Caco-2 (cell line): Measurements from ENCODE around the gene RRM2. TPM values are rescaled to one million over a fixed set of nuclear protein-coding genes. Genes with fewer than 3 reads are reported as not detected.

ENCODE experiments used
- BruUV-seq: library from RNA; stranded (reverse); fragments of 400-500 nt; replicated peaks from 2 replicates; lab custom pipeline; 2021; lab: Mats Ljungman, UMichigan
- CTCF ChIA-PET: fragments of 300-600 bp; sonication (Branson Sonifier 250); formaldehyde crosslinking; loops from one replicate; lab custom pipeline; 2022; ENCODE audit warnings: antibody characterized with exemption; lab: Charles Lee
- POLR2A ChIA-PET: fragments of 300-600 bp; sonication (Branson Sonifier 250); formaldehyde crosslinking; loops from one replicate; lab custom pipeline; 2022; ENCODE audit warnings: antibody characterized with exemption; lab: Charles Lee
- DNase-seq, 2 experiments: peaks; one replicate each; pipeline versions ENCODE4 v3.0.0 to v3.0.0-alpha.2; 2020 to 2022
- H3K27me3 ChIP-seq: replicated peaks from 2 replicates; pipeline ENCODE4 v1.6.0; 2011; ENCODE audit warnings: low read length; ENCODE audit not compliant: control insufficient read depth, insufficient read depth
- H3K36me3 ChIP-seq: 2 replicates; pipeline ENCODE4 v1.5.1; 2011; ENCODE audit warnings: low read length; ENCODE audit not compliant: control insufficient read depth, insufficient read depth
- H3K4me1 ChIP-seq: fragments of 250-450 bp; sonication (Bioruptor Pico); 2 replicates; pipeline ENCODE4 v1.5.1; 2020; ENCODE audit warnings: mild to moderate bottlenecking
- H3K4me3 ChIP-seq: 2 replicates; pipeline ENCODE4 v1.5.1; 2011; ENCODE audit warnings: low read depth, mild to moderate bottlenecking, control low read depth, low read length
- H3K9me3 ChIP-seq: fragments of 250-450 bp; sonication (Bioruptor Pico); 2 replicates; pipeline ENCODE4 v1.5.1; 2020; ENCODE audit warnings: mild to moderate bottlenecking, moderate library complexity
- H3K27ac Mint-ChIP-seq: one replicate; pipeline ENCODE4 v1.8.0; 2022; ENCODE audit warnings: mixed read lengths; ENCODE audit not compliant: unreplicated experiment
- H3K27me3 Mint-ChIP-seq: one replicate; pipeline ENCODE4 v1.8.0; 2022; ENCODE audit warnings: mixed read lengths; ENCODE audit not compliant: insufficient read depth, unreplicated experiment
- H3K36me3 Mint-ChIP-seq: one replicate; pipeline ENCODE4 v1.8.0; 2022; ENCODE audit warnings: mild to moderate bottlenecking, mixed read lengths; ENCODE audit not compliant: insufficient read depth, unreplicated experiment
- H3K4me1 Mint-ChIP-seq: one replicate; pipeline ENCODE4 v1.8.0; 2022; ENCODE audit warnings: low read depth, mixed read lengths; ENCODE audit not compliant: unreplicated experiment
- H3K4me3 Mint-ChIP-seq: one replicate; pipeline ENCODE4 v1.8.0; 2022; ENCODE audit warnings: mild to moderate bottlenecking, moderate library complexity, mixed read lengths; ENCODE audit not compliant: unreplicated experiment
- H3K9me3 Mint-ChIP-seq: one replicate; pipeline ENCODE4 v1.8.0; 2022; ENCODE audit warnings: mixed read lengths; ENCODE audit not compliant: unreplicated experiment
- intact Hi-C: fragments of 100-400 bp; cut with micrococcal nuclease; formaldehyde crosslinking; loops from one replicate; pipeline ENCODE4 v1.10.0; 2022; ENCODE audit not compliant: unreplicated experiment
- total RNA-seq: library from RNA; stranded (reverse); gene quantifications from 2 replicates; pipeline ENCODE4 v1.2.3, GENCODE V29; 2022
- TF ChIP-seq, protein P1 (sequence below), 2 experiments: fragments of 200-600 bp in 1 of 2; IDR thresholded peaks; 1 replicate in 1 of 2; 2 replicates in 1 of 2; pipeline versions ENCODE4 v1.5.1 to v1.8.0; 2011 to 2022; ENCODE audit warnings: antibody characterized with exemption in 1 of 2, control low read depth in 1 of 2, inconsistent platforms in 1 of 2, low read depth in 1 of 2, low read length in 1 of 2, mild to moderate bottlenecking in 1 of 2, moderate library complexity in 1 of 2; ENCODE audit not compliant: insufficient read depth in 1 of 2, severe bottlenecking in 1 of 2, unreplicated experiment in 1 of 2

Gene RRM2
- total RNA-seq, 1 experiment from 2014 or later, result 169 TPM

GRCh38 chr2:10078001-10078400 lies 44.5 kb upstream of the RRM2 start:
- intact Hi-C loops, result loop anchor here (10.0 kb wide), 2 partner anchors 147 to 587 kb away; no protein-coding TSS in a partner anchor
- Histone ChIP-seq H3K4me3 (no peak overlapping the region), H3K4me1 (peaks cover 5% of the 10 kb centered on the region; the same call in 1 of the 2 replicates), H3K27me3 (no peaks in the 10 kb centered on the region), H3K36me3 (no peaks in the 10 kb centered on the region), H3K9me3 (no peaks in the 10 kb centered on the region)
- POLR2A ChIA-PET, result no interaction called here
- BruUV-seq, result no TSS peak
- DNase-seq, result no peak
- H3K36me3 Mint-ChIP-seq, result no peaks in the 10 kb centered on the region
- peaks cover 6% of the 10 kb centered on the region for H3K4me1 Mint-ChIP-seq
- H3K27me3 Mint-ChIP-seq, result peaks cover 25% of the 10 kb centered on the region
- H3K27ac Mint-ChIP-seq, result no peak overlapping the region
- CTCF ChIA-PET, result interaction anchor here (0.9 to 1.2 kb wide), 2 partner anchors 19 to 46 kb away, joined by 3 to 5 read pairs; no protein-coding TSS in a partner anchor
- TF ChIP-seq, protein P1, sequence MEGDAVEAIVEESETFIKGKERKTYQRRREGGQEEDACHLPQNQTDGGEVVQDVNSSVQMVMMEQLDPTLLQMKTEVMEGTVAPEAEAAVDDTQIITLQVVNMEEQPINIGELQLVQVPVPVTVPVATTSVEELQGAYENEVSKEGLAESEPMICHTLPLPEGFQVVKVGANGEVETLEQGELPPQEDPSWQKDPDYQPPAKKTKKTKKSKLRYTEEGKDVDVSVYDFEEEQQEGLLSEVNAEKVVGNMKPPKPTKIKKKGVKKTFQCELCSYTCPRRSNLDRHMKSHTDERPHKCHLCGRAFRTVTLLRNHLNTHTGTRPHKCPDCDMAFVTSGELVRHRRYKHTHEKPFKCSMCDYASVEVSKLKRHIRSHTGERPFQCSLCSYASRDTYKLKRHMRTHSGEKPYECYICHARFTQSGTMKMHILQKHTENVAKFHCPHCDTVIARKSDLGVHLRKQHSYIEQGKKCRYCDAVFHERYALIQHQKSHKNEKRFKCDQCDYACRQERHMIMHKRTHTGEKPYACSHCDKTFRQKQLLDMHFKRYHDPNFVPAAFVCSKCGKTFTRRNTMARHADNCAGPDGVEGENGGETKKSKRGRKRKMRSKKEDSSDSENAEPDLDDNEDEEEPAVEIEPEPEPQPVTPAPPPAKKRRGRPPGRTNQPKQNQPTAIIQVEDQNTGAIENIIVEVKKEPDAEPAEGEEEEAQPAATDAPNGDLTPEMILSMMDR (IDR thresholded peaks at IDR 0.05; ENCODE audit: insufficient read depth in 1 of 2, low read depth in 1 of 2, low read length in 1 of 2, severe bottlenecking in 1 of 2, unreplicated experiment in 1 of 2), result no peak
- H3K9me3 Mint-ChIP-seq, result no peaks in the 10 kb centered on the region
- H3K4me3 Mint-ChIP-seq, result no peak overlapping the region

DNA sequence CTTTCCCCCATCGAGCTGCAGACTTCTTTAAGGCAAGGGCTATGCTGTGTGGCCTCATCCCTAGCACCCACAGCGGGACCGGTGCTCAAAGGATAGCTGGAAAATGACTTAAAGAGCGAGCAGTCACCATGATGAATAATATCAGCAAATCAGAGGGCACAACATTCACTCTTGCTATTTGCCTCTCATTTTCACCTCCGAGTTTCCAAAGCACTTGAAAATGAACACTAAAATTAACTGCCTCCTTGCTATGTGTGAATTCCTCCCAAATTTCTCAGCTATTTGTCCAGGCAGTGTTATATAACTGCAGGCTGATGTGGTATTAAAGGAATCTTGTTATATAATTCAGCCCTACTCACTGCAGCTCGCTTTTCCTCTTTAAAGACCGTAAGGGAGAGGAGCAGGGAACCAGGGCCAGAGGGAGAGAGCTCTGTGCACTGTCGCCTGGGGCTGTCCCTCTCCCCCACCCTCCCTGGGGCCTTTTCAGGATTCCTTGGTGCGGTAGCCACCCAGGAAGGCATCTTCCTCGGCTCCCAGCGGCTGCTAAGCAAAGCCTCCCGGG lies 43.8 kb upstream of the RRM2 start:
- POLR2A ChIA-PET, result no interaction called here
- Histone ChIP-seq H3K9me3 (no peaks in the 10 kb centered on the region), H3K36me3 (no peaks in the 10 kb centered on the region), H3K27me3 (no peaks in the 10 kb centered on the region), H3K4me3 (no peak overlapping the region), H3K4me1 (peaks cover 6% of the 10 kb centered on the region; the same call in 1 of the 2 replicates)
- CTCF ChIA-PET, result interaction anchor here (0.9 to 2.0 kb wide), 5 partner anchors 13 to 356 kb away, joined by 3 to 11 read pairs (median 5); no protein-coding TSS in a partner anchor
- DNase-seq, result no peak
- Mint-ChIP-seq H3K27me3 (peaks cover 25% of the 10 kb centered on the region), H3K4me3 (peak overlapping the region; percentile 67), H3K36me3 (no peaks in the 10 kb centered on the region), H3K9me3 (no peaks in the 10 kb centered on the region), H3K27ac (no peak overlapping the region), H3K4me1 (peaks cover 5% of the 10 kb centered on the region)
- intact Hi-C loops, result loop anchor here (10.0 kb wide), 2 partner anchors 146 to 586 kb away; no protein-coding TSS in a partner anchor
- TF ChIP-seq, protein P1 (IDR thresholded peaks at IDR 0.05; ENCODE audit: insufficient read depth in 1 of 2, low read depth in 1 of 2, low read length in 1 of 2, severe bottlenecking in 1 of 2, unreplicated experiment in 1 of 2), result no peak
- BruUV-seq, result no TSS peak

DNA sequence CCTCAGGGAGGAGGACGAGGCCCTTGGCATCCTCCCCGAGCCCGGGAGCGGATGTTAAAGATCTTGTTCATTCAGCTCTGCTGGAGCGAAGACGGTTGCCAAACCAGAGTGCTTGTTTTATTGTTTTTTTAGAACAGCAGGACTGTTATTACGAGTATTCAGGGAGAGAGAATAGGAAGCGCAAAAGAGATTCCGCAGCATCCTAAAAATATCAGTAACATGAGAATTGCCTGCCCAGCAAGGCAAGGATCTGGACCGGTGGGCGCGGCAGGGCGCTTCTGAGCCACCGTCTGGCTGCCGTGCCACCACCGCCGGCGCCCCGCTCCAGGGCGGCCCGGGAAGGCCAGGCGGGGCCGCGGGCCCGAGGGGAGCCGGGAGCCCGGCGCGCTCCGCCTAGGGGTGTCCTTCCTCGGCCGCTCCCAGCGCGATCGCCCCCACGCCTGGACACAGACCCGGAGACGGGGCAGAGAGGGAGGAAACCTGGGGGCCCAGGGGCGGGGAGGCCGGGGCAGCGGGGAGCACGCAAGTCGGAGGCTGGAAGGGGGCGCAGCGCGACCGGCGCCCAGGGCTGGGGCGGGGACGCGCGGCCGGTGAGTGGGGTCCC lies 43.2 kb upstream of the RRM2 start:
- POLR2A ChIA-PET, result no interaction called here
- H3K4me1 ChIP-seq, result peaks cover 11% of the 10 kb centered on the region; the same call in 1 of the 2 replicates
- CTCF ChIA-PET, result interaction anchor here (1.2 to 2.0 kb wide), 4 partner anchors 12 to 356 kb away, joined by 3 to 11 read pairs (median 6); no protein-coding TSS in a partner anchor
- H3K4me1 Mint-ChIP-seq, result peaks cover 4% of the 10 kb centered on the region
- peak overlapping the region; percentile 55 for H3K4me3 ChIP-seq
- H3K4me3 Mint-ChIP-seq, result peak overlapping the region; percentile 67
- H3K27ac Mint-ChIP-seq, result no peak overlapping the region
- H3K27me3 Mint-ChIP-seq, result peaks cover 22% of the 10 kb centered on the region
- no TSS peak for BruUV-seq
- H3K9me3 Mint-ChIP-seq, result no peaks in the 10 kb centered on the region
- no peaks in the 10 kb centered on the region for H3K9me3 ChIP-seq
- TF ChIP-seq, protein P1 (IDR thresholded peaks at IDR 0.05; ENCODE audit: insufficient read depth in 1 of 2, low read depth in 1 of 2, low read length in 1 of 2, severe bottlenecking in 1 of 2, unreplicated experiment in 1 of 2), result no peak
- H3K36me3 ChIP-seq, result no peaks in the 10 kb centered on the region
- peak in 1 of 2 experiments; percentile 47 for DNase-seq
- no peaks in the 10 kb centered on the region for H3K36me3 Mint-ChIP-seq
- intact Hi-C loops, result loop anchor here (10.0 kb wide), 2 partner anchors 145 to 585 kb away; no protein-coding TSS in a partner anchor
- H3K27me3 ChIP-seq, result no peaks in the 10 kb centered on the region
